CD14-positive monocyte (primary cell): ENCODE results near the gene GABARAPL1. TPM values are rescaled to one million over a fixed set of nuclear protein-coding genes. Genes with fewer than 3 reads are reported as not detected.
"Not testable (repeated sequence)": the region's sequence is repeated elsewhere in the genome, so short reads cannot be mapped to it uniquely, and the experiment has no call there.

Experiments used
- DNase-seq, 3 donors: peaks; one replicate each; pipeline ENCODE4 v3.0.0-alpha.2; 2011 to 2022
- H2AFZ ChIP-seq: 2 replicates; pipeline ENCODE4 v1.6.0; 2012; ENCODE audit warnings: mild to moderate bottlenecking, low read depth, low read length, inconsistent platforms; ENCODE audit not compliant: insufficient read depth, poor library complexity, severe bottlenecking
- H3K27ac ChIP-seq, 2 donors: 1 replicate in 1 of 2; 2 replicates in 1 of 2; pipeline ENCODE4 v1.5.1; 2012 to 2013; ENCODE audit warnings: low read length in 2 of 2, control low read depth in 1 of 2, inconsistent platforms in 1 of 2, low read depth in 1 of 2, mild to moderate bottlenecking in 1 of 2
- H3K27me3 ChIP-seq, 2 donors: one replicate each; pipeline versions ENCODE4 v1.6.0 to v1.6.1; 2011 to 2013; ENCODE audit warnings: low read length in 2 of 2; ENCODE audit not compliant: control insufficient read depth in 2 of 2, insufficient read depth in 2 of 2
- H3K36me3 ChIP-seq, 2 donors: replicated peaks in 1 of 2; 1 replicate in 1 of 2; 2 replicates in 1 of 2; pipeline versions ENCODE4 v1.5.1 to v1.6.1; 2012 to 2013; ENCODE audit warnings: low read length in 2 of 2, control low read depth in 1 of 2, inconsistent platforms in 1 of 2, mild to moderate bottlenecking in 1 of 2; ENCODE audit not compliant: insufficient read depth in 2 of 2, control insufficient read depth in 1 of 2
- H3K4me1 ChIP-seq, 2 donors: 1 replicate in 1 of 2; 2 replicates in 1 of 2; pipeline versions ENCODE4 v1.5.1 to v1.6.1; 2012 to 2013; ENCODE audit warnings: low read length in 2 of 2, control low read depth in 1 of 2, inconsistent platforms in 1 of 2, mild to moderate bottlenecking in 1 of 2, moderate library complexity in 1 of 2; ENCODE audit not compliant: insufficient read depth in 2 of 2, control insufficient read depth in 1 of 2
- H3K4me2 ChIP-seq: replicated peaks from 2 replicates; pipeline ENCODE3; 2012; ENCODE audit warnings: low read length, moderate library complexity, mild to moderate bottlenecking; ENCODE audit not compliant: poor library complexity, severe bottlenecking; ENCODE audit errors: extremely low read depth
- H3K4me3 ChIP-seq, 3 experiments: fragments of 200-600 bp in 1 of 3; sonication (generic) in 1 of 3; replicated peaks in 1 of 3; 1 replicate in 2 of 3; 2 replicates in 1 of 3; pipeline ENCODE4 v1.5.1; 2011 to 2013; ENCODE audit warnings: low read length in 3 of 3, mild to moderate bottlenecking in 3 of 3, control low read depth in 2 of 3, low read depth in 2 of 3, inconsistent platforms in 1 of 3, moderate library complexity in 1 of 3
- H3K79me2 ChIP-seq: 2 replicates; pipeline ENCODE4 v1.6.0; 2012; ENCODE audit warnings: mild to moderate bottlenecking, control low read depth, inconsistent platforms, low read length, moderate library complexity; ENCODE audit not compliant: insufficient read depth
- H3K9ac ChIP-seq: 2 replicates; pipeline ENCODE4 v1.6.0; 2017; ENCODE audit warnings: low read length, mild to moderate bottlenecking; ENCODE audit not compliant: insufficient read depth, poor library complexity, severe bottlenecking
- H3K9me3 ChIP-seq, 2 donors: replicated peaks in 1 of 2; 1 replicate in 1 of 2; 2 replicates in 1 of 2; pipeline versions ENCODE4 v1.5.1 to v1.6.1; 2012 to 2013; ENCODE audit warnings: low read length in 2 of 2, control low read depth in 1 of 2; ENCODE audit not compliant: control insufficient read depth in 1 of 2, insufficient read depth in 1 of 2
- H4K20me1 ChIP-seq: 2 replicates; pipeline ENCODE4 v1.6.0; 2012; ENCODE audit warnings: mild to moderate bottlenecking, low read length, control low read depth, moderate library complexity; ENCODE audit not compliant: insufficient read depth
- H3K27ac Mint-ChIP-seq, 7 donors: one replicate each; pipeline ENCODE4 v1.8.0; 2020; ENCODE audit warnings: mild to moderate bottlenecking in 7 of 7, mixed read lengths in 7 of 7, moderate library complexity in 6 of 7, inconsistent platforms in 2 of 7
- H3K27me3 Mint-ChIP-seq, 3 donors: one replicate each; pipeline ENCODE4 v1.8.0; 2021 to 2022; ENCODE audit warnings: low read depth in 3 of 3, mild to moderate bottlenecking in 3 of 3, mixed read lengths in 3 of 3, moderate library complexity in 3 of 3, inconsistent platforms in 1 of 3
- H3K36me3 Mint-ChIP-seq, 2 donors: one replicate each; pipeline ENCODE4 v1.8.0; 2020; ENCODE audit warnings: mixed read lengths in 2 of 2, inconsistent platforms in 1 of 2, mild to moderate bottlenecking in 1 of 2
- H3K4me1 Mint-ChIP-seq: one replicate; pipeline ENCODE4 v1.8.0; 2020; ENCODE audit warnings: mild to moderate bottlenecking, mixed read lengths
- H3K4me3 Mint-ChIP-seq, 2 donors: one replicate each; pipeline ENCODE4 v1.8.0; 2020; ENCODE audit warnings: mild to moderate bottlenecking in 2 of 2, mixed read lengths in 2 of 2, moderate library complexity in 1 of 2
- H3K9me3 Mint-ChIP-seq, 7 donors: one replicate each; pipeline ENCODE4 v1.8.0; 2020 to 2022; ENCODE audit warnings: mixed read lengths in 7 of 7, mild to moderate bottlenecking in 6 of 7, moderate library complexity in 6 of 7, inconsistent platforms in 2 of 7
- WGBS: methylation state at CpG from one replicate; pipeline ENCODE4 v1.1.5; 2013; ENCODE audit warnings: missing lambda C conversion rate; ENCODE audit not compliant: insufficient coverage; 5-methylcytosine and 5-hydroxymethylcytosine counted together
- intact Hi-C, 2 donors: fragments of 100-400 bp; cut with micrococcal nuclease; formaldehyde crosslinking; loops; one replicate each; pipeline versions ENCODE4 v1.15.0 to v1.15.1; 2023
- polyA plus RNA-seq, 3 donors: library from polyadenylated mRNA; depleted of rRNA in 1 of 3; unstranded in 2 of 3; stranded (reverse) in 1 of 3; fragments of 300-500 nt in 2 of 3; fragments of >200 nt in 1 of 3; fragmentation: Illumina TruSeq in 2 of 3; gene quantifications; 1 replicate in 2 of 3; 2 replicates in 1 of 3; pipeline ENCODE4 v1.2.3, GENCODE V29; 2012 to 2021
- TF ChIP-seq, protein P1 (sequence below): fragments of 200-600 bp; IDR thresholded peaks from one replicate; pipeline ENCODE4 v1.8.0; 2022; ENCODE audit warnings: antibody characterized with exemption, mild to moderate bottlenecking

The GABARAPL1 gene
- polyA plus RNA-seq, 3 donors: 13.1 to 291 (median 15.5) TPM

DNA sequence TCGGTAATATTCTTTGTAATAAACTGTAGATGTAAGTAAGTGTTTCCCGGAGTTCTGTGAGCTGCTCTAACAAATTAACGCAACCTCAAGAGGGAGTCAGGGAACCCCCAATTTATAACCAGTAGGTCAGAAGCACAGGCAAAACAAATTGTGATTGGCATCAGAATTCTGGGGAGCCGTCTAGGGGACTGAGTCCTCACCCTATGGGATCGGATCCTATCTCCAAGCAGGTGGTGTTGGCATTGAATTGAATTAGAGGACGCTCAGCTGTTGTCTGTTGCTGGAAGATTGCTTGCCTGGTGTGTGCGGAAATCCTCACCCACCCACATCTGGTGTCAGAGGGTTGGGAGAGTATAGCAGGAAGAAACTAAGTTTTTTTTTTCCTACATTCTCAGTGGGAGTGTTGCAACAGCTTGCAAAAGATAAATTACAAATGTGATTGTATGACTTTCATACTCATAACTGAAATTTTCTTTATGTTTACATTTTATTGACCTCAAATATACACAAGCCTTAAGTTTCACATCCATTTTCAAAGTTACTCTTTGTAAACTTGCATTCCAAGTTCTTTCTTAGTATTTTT lies 28.3 kb upstream of the GABARAPL1 start:
- Histone ChIP-seq H4K20me1 (no peaks in the 10 kb centered on the region), H3K27ac (peak overlapping the region; percentile 84 to 87), H3K79me2 (no peaks in the 10 kb centered on the region), H3K4me3 (peak overlapping the region in 2 of 3 experiments; percentile 24 to 50), H3K27me3 (no peaks in the 10 kb centered on the region), H3K9me3 (no peaks in the 10 kb centered on the region), H3K36me3 (no peaks in the 10 kb centered on the region), H2AFZ (no peak overlapping the region), H3K4me1 (peaks cover 54 to 57% of the 10 kb centered on the region in 2 donors), H3K4me2 (peak overlapping the region; percentile 52), H3K9ac (peak overlapping the region; percentile 61)
- TF ChIP-seq, protein P1, sequence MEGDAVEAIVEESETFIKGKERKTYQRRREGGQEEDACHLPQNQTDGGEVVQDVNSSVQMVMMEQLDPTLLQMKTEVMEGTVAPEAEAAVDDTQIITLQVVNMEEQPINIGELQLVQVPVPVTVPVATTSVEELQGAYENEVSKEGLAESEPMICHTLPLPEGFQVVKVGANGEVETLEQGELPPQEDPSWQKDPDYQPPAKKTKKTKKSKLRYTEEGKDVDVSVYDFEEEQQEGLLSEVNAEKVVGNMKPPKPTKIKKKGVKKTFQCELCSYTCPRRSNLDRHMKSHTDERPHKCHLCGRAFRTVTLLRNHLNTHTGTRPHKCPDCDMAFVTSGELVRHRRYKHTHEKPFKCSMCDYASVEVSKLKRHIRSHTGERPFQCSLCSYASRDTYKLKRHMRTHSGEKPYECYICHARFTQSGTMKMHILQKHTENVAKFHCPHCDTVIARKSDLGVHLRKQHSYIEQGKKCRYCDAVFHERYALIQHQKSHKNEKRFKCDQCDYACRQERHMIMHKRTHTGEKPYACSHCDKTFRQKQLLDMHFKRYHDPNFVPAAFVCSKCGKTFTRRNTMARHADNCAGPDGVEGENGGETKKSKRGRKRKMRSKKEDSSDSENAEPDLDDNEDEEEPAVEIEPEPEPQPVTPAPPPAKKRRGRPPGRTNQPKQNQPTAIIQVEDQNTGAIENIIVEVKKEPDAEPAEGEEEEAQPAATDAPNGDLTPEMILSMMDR: no peak
- H3K27me3 Mint-ChIP-seq: peaks cover 0 to 1% (median 0%) of the 10 kb centered on the region in 3 donors
- intact Hi-C loops: no loop called here
- no peaks in the 10 kb centered on the region for H3K9me3 Mint-ChIP-seq
- peak; percentile 71 to 86 (median 72) for DNase-seq
- peaks cover 57% of the 10 kb centered on the region for H3K4me1 Mint-ChIP-seq
- no peaks in the 10 kb centered on the region for H3K36me3 Mint-ChIP-seq
- H3K4me3 Mint-ChIP-seq: peak overlapping the region; percentile 59 to 77
- WGBS: no CpG with 5 or more reads among the region's 7 CpGs
- peak overlapping the region; percentile 90 to 99 (median 97) for H3K27ac Mint-ChIP-seq

DNA sequence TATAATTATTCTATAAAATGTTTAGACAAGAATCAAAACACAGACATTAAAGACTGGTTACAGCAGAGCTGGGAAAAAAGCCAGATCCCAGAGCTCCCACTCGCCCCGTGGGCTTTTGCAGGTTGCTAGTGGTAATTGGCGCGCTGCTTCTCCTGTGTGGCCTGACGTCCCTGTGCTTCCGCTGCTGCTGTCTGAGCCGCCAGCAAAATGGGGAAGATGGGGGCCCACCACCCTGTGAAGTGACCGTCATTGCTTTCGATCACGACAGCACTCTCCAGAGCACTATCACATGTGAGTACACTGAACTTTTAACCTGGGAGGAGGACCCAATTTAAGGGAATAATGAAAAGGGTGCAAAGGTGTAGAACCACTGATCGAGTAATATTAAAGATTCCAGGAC lies 26.4 kb upstream of the GABARAPL1 start:
- Mint-ChIP-seq H3K36me3 (no peaks in the 10 kb centered on the region), H3K4me3 (peak overlapping the region; percentile 51 to 66), H3K4me1 (peaks cover 64% of the 10 kb centered on the region), H3K9me3 (no peaks in the 10 kb centered on the region), H3K27me3 (peaks cover 0 to 1% (median 0%) of the 10 kb centered on the region in 3 donors), H3K27ac (peak overlapping the region; percentile 92 to 97 (median 93))
- no peaks in the 10 kb centered on the region for H3K79me2 ChIP-seq
- intact Hi-C loops: no loop called here
- no peak overlapping the region for H2AFZ ChIP-seq
- H3K4me1 ChIP-seq: peaks cover 54 to 57% of the 10 kb centered on the region in 2 donors
- H3K9ac ChIP-seq: peak overlapping the region; percentile 49
- H3K27me3 ChIP-seq: no peaks in the 10 kb centered on the region
- 0% methylated on average over 7 of the region's 11 CpGs for WGBS
- no peaks in the 10 kb centered on the region for H3K9me3 ChIP-seq
- H3K27ac ChIP-seq: peak overlapping the region; percentile 60 to 87
- TF ChIP-seq, protein P1: no peak
- H3K4me3 ChIP-seq: peak overlapping the region in 1 of 3 experiments; percentile 53
- DNase-seq: peak; percentile 92 to 95 (median 93)
- no peaks in the 10 kb centered on the region for H3K36me3 ChIP-seq
- no peaks in the 10 kb centered on the region for H4K20me1 ChIP-seq
- peak overlapping the region; percentile 56 for H3K4me2 ChIP-seq

DNA sequence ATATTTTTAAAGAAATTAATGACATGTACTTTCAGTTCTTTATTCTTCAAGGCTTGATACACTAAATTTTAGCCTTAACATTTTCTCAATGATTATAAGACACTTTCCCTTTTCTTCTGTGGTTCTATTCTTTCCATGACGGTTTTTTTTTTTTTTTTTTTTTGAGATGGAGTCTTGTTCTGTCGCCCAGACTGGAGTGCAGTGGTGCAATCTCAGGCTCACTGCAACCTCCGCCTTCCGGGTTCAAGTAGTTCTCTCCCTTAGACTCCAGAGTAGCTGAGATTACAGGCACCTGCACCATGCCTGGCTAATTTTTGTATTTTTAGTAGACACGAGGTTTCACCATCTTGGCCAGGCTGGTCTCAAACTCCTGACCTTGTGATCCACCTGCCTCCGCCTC lies 25.7 kb upstream of the GABARAPL1 start:
- WGBS: 81% methylated on average over 4 of the region's 6 CpGs
- H3K9me3 ChIP-seq, H3K9me3 Mint-ChIP-seq, H3K27me3 ChIP-seq, H4K20me1 ChIP-seq, intact Hi-C loops, H3K27me3 Mint-ChIP-seq, H3K36me3 ChIP-seq, H2AFZ ChIP-seq, H3K4me3 ChIP-seq, H3K79me2 ChIP-seq, H3K36me3 Mint-ChIP-seq: not testable (repeated sequence)
- peaks cover 53% of the 10 kb centered on the region in 2 donors for H3K4me1 ChIP-seq
- DNase-seq: peak; percentile 53 to 72 (median 60)
- Mint-ChIP-seq H3K27ac (peak overlapping the region; percentile 40 to 97 (median 93)), H3K4me1 (peaks cover 63% of the 10 kb centered on the region), H3K4me3 (peak overlapping the region in 1 of 2 donors; percentile 60)
- peak overlapping the region; percentile 60 to 87 for H3K27ac ChIP-seq
- peak overlapping the region; percentile 49 for H3K9ac ChIP-seq
- peak overlapping the region; percentile 56 for H3K4me2 ChIP-seq
